Fibroblast of skin of abdomen (primary cell): ENCODE data around the gene TMEM134.
"Not testable (repeated sequence)": the region's sequence is repeated elsewhere in the genome, so short reads cannot be mapped to it uniquely, and the experiment has no call there.

Experiments
- DNase-seq: peaks from one replicate; pipeline ENCODE4 v3.0.0-alpha.2; 2013

The TMEM134 gene

GRCh38 chr11:67485873-67486361, 16.9 kb upstream of the TMEM134 start:
- DNase-seq = not testable (repeated sequence)

- DNase-seq = no peak
Measured at GRCh38 chr11:67484847-67485311, 15.8 kb upstream of the TMEM134 start.

GRCh38 chr11:67483831-67484665, 15.0 kb upstream of the TMEM134 start:
- DNase-seq = no peak

GRCh38 chr11:67482827-67483798, 14.1 kb upstream of the TMEM134 start, which contains the start of gene AIP:
Gene AIP, plus strand, starts transcription at chr11:67483026. Its CDS starts 133 bp downstream, at chr11:67483159.
- DNase-seq = peak; percentile 98

- DNase-seq = no peak
Measured at GRCh38 chr11:67482275-67482826, 13.3 kb upstream of the TMEM134 start.

GRCh38 chr11:67477344-67478050, 8.4 kb upstream of the TMEM134 start:
- DNase-seq = not testable (repeated sequence)

- not testable (repeated sequence) for DNase-seq
Measured at GRCh38 chr11:67476692-67477091, 7.6 kb upstream of the TMEM134 start.

GRCh38 chr11:67472882-67473281, 3.8 kb upstream of the TMEM134 start:
- no peak for DNase-seq

GRCh38 chr11:67470337-67471002, 1.4 kb upstream of the TMEM134 start:
- DNase-seq = no peak

- no peak for DNase-seq
Measured at GRCh38 chr11:67469508-67469811, 409 bp upstream of the TMEM134 start.

- DNase-seq = no peak
Measured at GRCh38 chr11:67468456-67468758, 644 bp downstream of the TMEM134 start.

GRCh38 chr11:67468056-67468455, 995 bp downstream of the TMEM134 start:
- no peak for DNase-seq

GRCh38 chr11:67466962-67467771, 1.9 kb downstream of the TMEM134 start:
- DNase-seq = no peak

- DNase-seq = no peak
Measured at GRCh38 chr11:67466367-67466766, 2.7 kb downstream of the TMEM134 start.

- DNase-seq = peak; percentile 16
Measured at GRCh38 chr11:67465530-67465929, 3.5 kb downstream of the TMEM134 start.

- DNase-seq = no peak
Measured at GRCh38 chr11:67465189-67465510, 3.9 kb downstream of the TMEM134 start.

- peak; percentile 69 for DNase-seq
Measured at GRCh38 chr11:67464411-67465188, 4.5 kb downstream of the TMEM134 start.

GRCh38 chr11:67463680-67464410, 5.2 kb downstream of the TMEM134 start:
- no peak for DNase-seq

GRCh38 chr11:67463186-67463585, 5.9 kb downstream of the TMEM134 start:
- DNase-seq = no peak
